ENCODE data around the gene HMGXB4.

GRCh38 chr22:35226958-35227647, 30.2 kb upstream of the HMGXB4 start:
- TF ChIP-seq, protein P1, sequence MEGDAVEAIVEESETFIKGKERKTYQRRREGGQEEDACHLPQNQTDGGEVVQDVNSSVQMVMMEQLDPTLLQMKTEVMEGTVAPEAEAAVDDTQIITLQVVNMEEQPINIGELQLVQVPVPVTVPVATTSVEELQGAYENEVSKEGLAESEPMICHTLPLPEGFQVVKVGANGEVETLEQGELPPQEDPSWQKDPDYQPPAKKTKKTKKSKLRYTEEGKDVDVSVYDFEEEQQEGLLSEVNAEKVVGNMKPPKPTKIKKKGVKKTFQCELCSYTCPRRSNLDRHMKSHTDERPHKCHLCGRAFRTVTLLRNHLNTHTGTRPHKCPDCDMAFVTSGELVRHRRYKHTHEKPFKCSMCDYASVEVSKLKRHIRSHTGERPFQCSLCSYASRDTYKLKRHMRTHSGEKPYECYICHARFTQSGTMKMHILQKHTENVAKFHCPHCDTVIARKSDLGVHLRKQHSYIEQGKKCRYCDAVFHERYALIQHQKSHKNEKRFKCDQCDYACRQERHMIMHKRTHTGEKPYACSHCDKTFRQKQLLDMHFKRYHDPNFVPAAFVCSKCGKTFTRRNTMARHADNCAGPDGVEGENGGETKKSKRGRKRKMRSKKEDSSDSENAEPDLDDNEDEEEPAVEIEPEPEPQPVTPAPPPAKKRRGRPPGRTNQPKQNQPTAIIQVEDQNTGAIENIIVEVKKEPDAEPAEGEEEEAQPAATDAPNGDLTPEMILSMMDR (IDR thresholded peaks at IDR 0.05), result no peak
- no peak for TF ChIP-seq EZH2 (IDR thresholded peaks at IDR 0.05; ENCODE audit: borderline replicate concordance, insufficient read depth, low read depth, low read length, poor library complexity, severe bottlenecking)

All from B cell (primary cell).